NCI-H2227 treated with DMSO at 0.1 percent for 48 hours (cell line): Measurements from ENCODE around the gene PCCA.

Source experiments
- DNase-seq: peaks from one replicate; lab custom pipeline; 2025; lab: John Stamatoyannopoulos, UW

Gene PCCA

GRCh38 chr13:100464006-100464405, 375.1 kb downstream of the PCCA start:
- DNase-seq = no peak

DNA sequence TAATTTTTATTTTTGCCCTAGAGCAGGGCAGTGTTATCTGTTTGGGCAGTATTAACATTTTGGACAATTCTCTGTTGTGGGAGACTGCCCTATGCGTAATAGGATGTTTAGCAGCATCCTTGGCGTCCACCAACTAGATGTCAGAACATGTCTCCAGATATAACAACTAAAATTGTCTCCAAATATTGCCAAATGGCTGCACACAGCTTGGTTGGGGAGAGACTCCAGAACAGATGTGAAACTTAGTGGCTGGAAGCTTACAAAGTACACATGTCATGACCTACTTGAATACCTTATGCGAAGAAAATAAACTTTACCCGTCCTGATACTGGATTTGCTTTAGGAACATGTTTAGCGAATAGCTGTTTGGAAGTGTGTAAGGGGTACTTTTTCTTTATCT, 376.7 kb downstream of the PCCA start:
- no peak for DNase-seq

- DNase-seq = no peak
Measured at GRCh38 chr13:100470866-100471505, 382.1 kb downstream of the PCCA start.

DNA sequence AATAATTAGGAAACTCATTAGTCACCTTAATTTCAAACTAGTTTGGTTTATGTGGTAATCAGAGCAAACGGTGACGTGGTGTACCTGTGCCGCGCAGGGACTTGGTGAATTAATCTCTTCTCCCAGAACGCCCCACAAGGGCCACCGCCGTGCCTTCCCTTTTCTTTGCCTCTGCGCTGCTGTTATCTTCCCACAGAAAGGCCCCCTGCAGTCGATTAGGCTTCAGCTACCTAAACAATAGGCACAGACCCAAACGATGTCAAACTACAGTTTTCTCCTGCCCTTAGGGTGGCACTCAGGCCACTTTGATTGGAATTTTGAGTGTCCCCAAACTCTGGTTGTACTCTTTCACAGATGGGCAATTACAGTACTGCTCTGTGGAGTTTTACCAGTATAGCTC, 384.2 kb downstream of the PCCA start:
- peak; percentile 47 for DNase-seq

DNA sequence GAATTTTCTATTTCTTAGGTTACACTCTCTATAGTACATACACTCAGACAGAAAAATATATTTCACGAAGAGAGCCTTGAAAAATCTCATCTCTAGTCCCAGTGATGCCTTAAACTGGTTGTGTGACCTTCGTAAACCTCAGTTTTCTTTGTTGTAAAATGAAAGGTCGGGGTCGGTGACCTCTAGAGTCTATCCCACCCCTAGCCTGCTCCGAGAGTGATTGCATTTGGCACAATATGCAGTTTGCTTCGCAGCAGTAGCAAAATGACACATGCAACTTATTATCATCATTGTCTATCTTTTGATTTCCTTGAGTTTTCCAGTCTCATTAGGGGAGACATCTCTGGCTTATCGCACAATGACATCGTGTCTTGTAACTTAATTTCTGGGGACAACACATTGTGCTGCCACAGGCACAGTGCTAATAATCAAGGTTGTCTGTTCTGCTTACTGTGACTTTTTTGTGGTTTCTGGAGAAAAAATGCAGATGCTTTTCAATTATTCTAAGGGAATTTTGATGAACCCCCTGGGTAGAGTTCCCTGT, 384.7 kb downstream of the PCCA start:
- peak; percentile 23 for DNase-seq

GRCh38 chr13:100476963-100477362, 388.1 kb downstream of the PCCA start:
- no peak for DNase-seq

- DNase-seq = no peak
Measured at GRCh38 chr13:100478107-100478809, 389.4 kb downstream of the PCCA start.

DNA sequence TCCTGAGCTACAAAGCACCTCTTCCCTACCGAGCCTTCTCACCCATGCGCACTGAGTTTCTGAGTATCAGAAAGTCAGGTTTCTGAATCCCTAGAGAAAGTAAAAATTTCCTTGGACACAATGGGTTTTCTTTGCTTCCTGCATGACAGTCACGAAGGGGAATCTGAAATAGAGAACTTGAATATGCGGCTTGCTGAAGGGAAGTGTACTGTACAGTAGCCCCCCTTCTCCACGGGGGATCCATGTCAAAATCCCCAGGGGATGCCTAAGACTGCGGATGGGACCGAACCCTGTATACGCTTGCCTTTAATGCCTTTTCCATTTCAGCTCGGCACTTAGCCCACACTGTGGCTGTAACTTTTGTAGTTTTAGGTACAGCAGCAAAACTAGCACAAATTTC, 391.8 kb downstream of the PCCA start:
- no peak for DNase-seq

GRCh38 chr13:100483139-100483538, 394.2 kb downstream of the PCCA start:
- no peak for DNase-seq

GRCh38 chr13:100483841-100484381, 395.0 kb downstream of the PCCA start:
- peak; percentile 46 for DNase-seq

GRCh38 chr13:100484702-100485101, 395.8 kb downstream of the PCCA start:
- DNase-seq = no peak

- DNase-seq = no peak
Measured at GRCh38 chr13:100485265-100485664, 396.4 kb downstream of the PCCA start.

DNA sequence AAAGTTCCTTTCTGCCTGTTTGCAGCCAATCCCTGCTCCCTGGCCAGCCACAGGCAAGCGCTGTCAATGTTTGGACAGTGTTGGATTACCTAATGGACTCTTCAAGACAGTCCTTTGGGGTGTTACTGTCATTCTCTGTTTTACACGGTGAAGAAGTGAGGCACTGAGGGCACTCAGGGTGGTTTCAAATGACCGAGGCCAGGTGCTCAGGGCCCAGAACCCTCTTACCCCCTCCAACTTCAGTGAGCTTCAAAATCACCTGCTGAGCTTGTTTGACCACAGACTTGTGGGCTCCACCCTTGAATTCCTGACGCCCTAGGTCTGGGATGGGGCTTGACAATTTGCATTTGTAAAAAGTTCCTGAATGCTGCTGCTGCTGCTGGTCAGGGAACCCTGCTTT, 401.8 kb downstream of the PCCA start:
- DNase-seq = no peak

DNA sequence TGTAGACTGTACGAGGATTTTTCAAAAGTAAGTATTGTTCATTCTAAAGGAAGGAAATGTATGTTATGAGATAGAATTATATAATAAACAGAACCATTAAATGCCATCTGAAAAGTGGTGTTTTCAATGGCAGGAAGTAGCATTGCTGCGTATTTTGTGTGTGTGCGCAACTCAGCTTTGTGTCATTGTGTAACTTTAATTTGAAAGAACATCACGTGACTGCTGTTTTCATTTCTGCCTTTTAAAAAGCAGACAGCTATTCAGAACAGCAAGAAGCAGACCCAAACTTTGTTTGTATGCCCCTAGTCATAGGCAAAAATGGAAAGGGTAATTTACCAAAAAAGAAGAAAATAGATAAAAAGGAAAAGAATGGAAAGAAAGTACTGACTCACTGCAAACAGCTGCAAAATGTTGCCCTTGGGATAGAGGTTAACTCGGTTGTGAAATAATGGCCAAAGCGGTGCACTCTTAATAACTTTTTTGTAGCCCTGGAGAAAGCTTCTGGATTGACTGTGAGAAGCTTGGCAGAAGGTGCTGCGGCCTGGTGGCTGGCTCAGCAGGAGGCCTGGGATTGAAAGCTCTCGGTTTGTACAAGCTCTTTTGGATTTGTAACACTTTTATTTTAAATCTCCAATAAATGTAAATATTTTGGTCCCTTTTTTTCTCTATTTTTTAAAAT, 402.4 kb downstream of the PCCA start:
- DNase-seq = no peak

GRCh38 chr13:100493418-100493817, 404.5 kb downstream of the PCCA start:
- DNase-seq = no peak

DNA sequence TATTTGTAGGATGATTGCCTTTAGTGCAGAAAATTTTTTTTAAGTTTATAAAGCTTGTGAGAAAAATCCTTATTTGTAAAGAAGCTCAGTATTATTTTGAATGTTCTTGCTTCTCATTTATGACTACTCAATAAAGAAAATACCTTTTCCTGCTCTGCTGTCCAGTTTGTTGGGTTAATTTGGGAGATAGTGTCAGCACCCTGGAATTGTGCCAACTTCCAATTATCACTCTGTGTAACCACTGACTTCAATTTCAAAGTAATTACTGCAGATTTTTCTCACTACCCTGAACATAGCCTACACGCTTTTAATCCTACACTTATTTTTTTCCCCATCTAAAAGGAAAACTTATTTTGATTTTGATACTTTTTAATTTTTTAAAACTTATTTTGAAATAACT, 406.6 kb downstream of the PCCA start:
- no peak for DNase-seq

- no peak for DNase-seq
Measured at GRCh38 chr13:100497389-100497788, 408.5 kb downstream of the PCCA start.

DNA sequence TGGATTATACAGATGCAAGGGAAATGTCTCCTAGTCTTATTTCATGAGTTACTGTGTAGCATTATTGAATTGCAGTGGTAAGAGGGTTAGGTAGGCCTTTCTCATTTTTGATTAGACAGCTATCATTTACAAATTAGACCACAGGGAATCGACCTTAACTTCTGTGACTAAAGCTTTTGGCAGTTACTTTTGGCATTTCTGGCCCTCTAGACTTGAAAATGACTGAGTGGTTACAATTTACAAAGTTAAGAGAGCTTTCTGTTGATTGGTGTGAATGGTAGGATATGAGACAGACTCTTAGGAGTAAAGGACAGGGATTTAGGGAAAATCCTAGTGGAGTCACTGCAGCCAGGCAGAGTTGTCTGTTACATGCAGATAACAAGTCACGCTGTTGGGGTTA, 413.6 kb downstream of the PCCA start:
- no peak for DNase-seq

- DNase-seq = no peak
Measured at GRCh38 chr13:100503622-100504021, 414.7 kb downstream of the PCCA start.

DNA sequence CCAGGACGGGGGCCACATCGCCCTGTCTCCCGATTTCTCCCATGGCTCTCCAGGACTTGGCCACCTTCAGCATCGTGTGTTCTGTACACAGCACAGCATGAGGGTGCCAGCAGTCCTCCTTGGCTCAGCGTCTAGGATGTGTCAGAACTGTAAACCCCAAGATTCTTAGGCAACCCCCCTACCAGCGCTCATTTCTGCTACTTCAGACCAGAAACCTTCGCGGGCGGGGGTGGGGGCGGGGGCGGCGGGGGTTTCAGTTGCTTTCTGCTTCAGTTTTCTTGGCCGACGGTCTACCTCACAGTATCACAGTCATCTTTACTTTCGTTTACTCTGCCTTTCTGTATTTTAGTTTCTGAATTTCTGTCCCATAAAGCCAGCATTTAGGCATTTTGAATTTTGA, 417.3 kb downstream of the PCCA start:
- no peak for DNase-seq

GRCh38 chr13:100506600-100507422, 417.9 kb downstream of the PCCA start:
- no peak for DNase-seq

- peak; percentile 68 for DNase-seq
Measured at GRCh38 chr13:100508455-100508854, 419.6 kb downstream of the PCCA start.
